Measurements from ENCODE around the gene SERPINA6. TPM values are rescaled to one million over a fixed set of nuclear protein-coding genes. Genes with fewer than 3 reads are reported as not detected.
"Not testable (repeated sequence)": the region's sequence is repeated elsewhere in the genome, so short reads cannot be mapped to it uniquely, and the experiment has no call there.

Gene SERPINA6
- polyA plus RNA-seq, 4 donors = 2.1 to 10.4 (median 7.1) TPM

- no peak for DNase-seq (ENCODE audit: low read depth in 4 of 4, low spot score in 3 of 4)
Observed at GRCh38 chr14:94293578-94293924, 29.6 kb downstream of the SERPINA6 start.

- DNase-seq (ENCODE audit: low read depth in 4 of 4, low spot score in 3 of 4) = no peak
Observed at GRCh38 chr14:94292872-94293577, 30.1 kb downstream of the SERPINA6 start, which contains the start of gene SERPINA10. SERPINA10 (minus strand) TSS chr14:94293268; CDS start chr14:94290593, 2,675 bp downstream.

- DNase-seq (ENCODE audit: low read depth in 4 of 4, low spot score in 3 of 4) = no peak
Observed at GRCh38 chr14:94292526-94292871, 30.6 kb downstream of the SERPINA6 start.

GRCh38 chr14:94291906-94292525 is 31.1 kb downstream of the SERPINA6 start:
- no peak for DNase-seq (ENCODE audit: low read depth in 4 of 4, low spot score in 3 of 4)

GRCh38 chr14:94291159-94291905 is 31.8 kb downstream of the SERPINA6 start:
- no peak for DNase-seq (ENCODE audit: low read depth in 4 of 4, low spot score in 3 of 4)

GRCh38 chr14:94290197-94290596 is 32.9 kb downstream of the SERPINA6 start:
- DNase-seq (ENCODE audit: low read depth in 4 of 4, low spot score in 3 of 4) = no peak

GRCh38 chr14:94288610-94289465 is 34.3 kb downstream of the SERPINA6 start:
- DNase-seq (ENCODE audit: low read depth in 4 of 4, low spot score in 3 of 4) = no peak

GRCh38 chr14:94285158-94285557 is 38.0 kb downstream of the SERPINA6 start:
- DNase-seq (ENCODE audit: low read depth in 4 of 4, low spot score in 3 of 4) = no peak

- no peak for DNase-seq (ENCODE audit: low read depth in 4 of 4, low spot score in 3 of 4)
Observed at GRCh38 chr14:94284221-94284620, 38.9 kb downstream of the SERPINA6 start.

- no peak for DNase-seq (ENCODE audit: low read depth in 4 of 4, low spot score in 3 of 4)
Observed at GRCh38 chr14:94282991-94283723, 40.0 kb downstream of the SERPINA6 start.

- DNase-seq (ENCODE audit: low read depth in 4 of 4, low spot score in 3 of 4) = no peak
Observed at GRCh38 chr14:94278731-94279130, 44.4 kb downstream of the SERPINA6 start.

GRCh38 chr14:94276898-94277561 is 46.1 kb downstream of the SERPINA6 start:
- DNase-seq (ENCODE audit: low read depth in 4 of 4, low spot score in 3 of 4) = not testable (repeated sequence)

GRCh38 chr14:94269156-94269555 is 54.0 kb downstream of the SERPINA6 start:
- DNase-seq (ENCODE audit: low read depth in 4 of 4, low spot score in 3 of 4) = no peak

GRCh38 chr14:94268582-94268981 is 54.6 kb downstream of the SERPINA6 start:
- not testable (repeated sequence) for DNase-seq (ENCODE audit: low read depth in 4 of 4, low spot score in 3 of 4)

- DNase-seq (ENCODE audit: low read depth in 4 of 4, low spot score in 3 of 4) = no peak
Observed at GRCh38 chr14:94267352-94267751, 55.8 kb downstream of the SERPINA6 start.

- not testable (repeated sequence) for DNase-seq (ENCODE audit: low read depth in 4 of 4, low spot score in 3 of 4)
Observed at GRCh38 chr14:94264195-94264594, 58.9 kb downstream of the SERPINA6 start.

All from right renal pelvis (tissue), 4 donors.